ENCODE data around the gene KIRREL3. TPM values are rescaled to one million over a fixed set of nuclear protein-coding genes. Genes with fewer than 3 reads are reported as not detected.
"Not testable (repeated sequence)": the region's sequence is repeated elsewhere in the genome, so short reads cannot be mapped to it uniquely, and the experiment has no call there.

KIRREL3 gene
- total RNA-seq, 1 donor from 2014 or later: 0.92 TPM

DNA sequence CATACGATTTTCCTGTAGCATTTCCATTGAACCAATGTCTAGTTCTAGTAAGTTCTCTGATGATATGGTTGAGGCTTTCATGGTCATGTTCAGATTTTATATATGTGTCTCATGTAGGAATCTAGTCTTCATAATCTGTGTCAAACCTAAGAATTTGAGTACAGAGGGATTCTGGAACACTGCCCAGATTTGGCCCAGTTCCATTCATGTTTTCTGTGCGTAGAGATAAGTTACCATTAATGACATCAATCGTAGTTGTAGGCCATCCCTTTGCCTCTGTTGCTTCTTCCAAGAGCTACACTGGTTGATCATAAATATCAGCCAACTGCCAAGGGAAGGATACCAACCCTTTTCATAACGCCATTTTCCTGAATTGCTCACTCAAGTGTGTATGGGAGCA, 621.8 kb downstream of the KIRREL3 start:
- no peak for DNase-seq

DNA sequence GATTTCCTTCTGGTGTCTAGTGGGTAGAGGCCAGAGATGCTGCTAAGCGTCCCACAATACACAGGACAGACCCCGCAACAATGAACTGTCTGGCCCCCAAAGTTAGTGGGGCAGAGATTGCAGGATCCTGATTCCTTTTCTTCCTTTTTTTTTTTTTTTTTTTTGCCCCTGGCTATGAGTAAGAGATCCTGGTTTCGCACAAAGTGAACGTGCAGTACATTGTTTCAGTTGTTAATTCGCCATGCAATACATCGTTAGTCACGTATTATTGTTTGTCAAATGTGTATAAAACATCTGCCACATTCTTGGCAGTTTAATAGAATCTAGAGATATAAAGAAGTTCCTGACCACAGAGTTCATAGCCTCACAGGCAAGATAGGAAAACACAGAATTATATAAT, 624.8 kb downstream of the KIRREL3 start:
- peak; percentile 68 for DNase-seq

DNA sequence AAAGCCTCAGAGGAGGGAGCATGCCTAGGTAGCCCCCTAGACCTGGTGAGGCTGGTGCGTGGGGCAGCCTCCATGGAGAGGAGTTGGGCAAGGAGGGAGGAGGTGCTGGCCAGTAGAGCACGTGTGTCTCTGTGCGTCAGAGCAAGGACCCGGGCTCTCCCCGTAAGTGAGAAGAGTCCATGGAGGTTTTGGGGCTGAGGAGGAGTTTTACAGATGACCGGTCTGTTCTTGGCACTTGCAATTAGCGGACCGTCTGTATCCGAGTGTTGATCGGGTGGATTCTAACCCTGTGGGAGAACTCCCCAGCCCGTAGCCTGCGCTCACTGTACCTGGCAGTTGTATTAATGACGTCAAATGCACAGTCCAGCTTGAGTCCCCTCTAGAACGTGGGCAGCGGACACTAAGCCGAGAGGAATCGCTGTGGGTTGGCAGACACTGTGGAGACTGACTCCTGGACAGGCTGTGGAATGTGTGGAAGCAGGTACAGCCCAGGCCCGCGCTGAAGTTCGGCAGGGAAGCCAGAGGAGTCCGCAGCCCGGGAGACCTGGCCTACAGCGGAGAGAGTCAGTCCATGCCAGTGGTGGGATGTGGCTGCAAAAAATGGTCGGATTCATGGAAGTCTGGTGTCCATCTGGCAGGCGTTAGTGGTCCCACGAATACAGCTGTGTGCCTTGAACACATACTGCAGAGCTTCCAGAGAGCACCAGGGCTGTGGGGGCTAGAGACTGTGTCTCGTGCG, 625.8 kb downstream of the KIRREL3 start:
- not testable (repeated sequence) for DNase-seq

DNA sequence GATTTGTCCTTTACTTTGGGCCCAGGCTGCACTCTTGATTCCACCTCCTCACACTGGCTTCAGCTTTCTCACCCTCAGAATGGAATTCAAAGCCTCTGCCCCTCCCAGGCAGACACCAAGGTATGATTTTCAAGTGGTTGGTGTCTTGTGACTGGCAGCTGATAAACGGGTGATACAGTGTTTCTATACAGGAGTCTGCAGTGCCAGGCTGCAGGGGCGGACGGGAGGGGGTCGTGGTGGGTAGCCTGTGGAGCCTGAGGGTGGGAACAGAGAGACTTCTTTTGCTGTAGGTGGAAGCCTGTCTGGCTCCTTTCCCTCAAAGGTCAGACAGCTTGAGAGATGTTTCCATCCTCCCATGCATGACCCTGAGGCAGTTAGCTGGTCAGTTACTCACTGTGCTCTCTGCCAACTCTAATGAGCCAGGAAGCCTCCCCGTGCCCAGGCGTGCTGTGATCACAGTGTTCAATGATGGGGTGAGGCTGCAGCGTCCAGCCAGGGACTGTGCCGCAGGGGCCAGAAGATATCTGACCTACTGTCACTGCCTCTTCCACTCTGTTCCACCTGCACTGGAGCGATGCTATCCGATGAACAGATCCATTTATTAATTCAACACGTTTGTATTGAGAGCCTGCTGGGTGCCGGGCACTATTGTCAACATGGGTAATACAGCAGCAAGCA, 627.0 kb downstream of the KIRREL3 start:
- DNase-seq: not testable (repeated sequence)

Small RNA genes within 50 kb of the gene (small RNA-seq; reads per million reads assigned to genes)
- not detected for gene AP001318.3 (ENCODE audit: low replicate concordance)
- gene MIR3167 (ENCODE audit: low replicate concordance): not detected
